ENCODE measurements around the gene TMEM18. TPM values are rescaled to one million over a fixed set of nuclear protein-coding genes. Genes with fewer than 3 reads are reported as not detected.

Gene TMEM18
- total and polyA plus RNA-seq, 2 of the 4 experiments (the other 2 are of a cell fraction) = 15.2 to 30.2 TPM

DNA sequence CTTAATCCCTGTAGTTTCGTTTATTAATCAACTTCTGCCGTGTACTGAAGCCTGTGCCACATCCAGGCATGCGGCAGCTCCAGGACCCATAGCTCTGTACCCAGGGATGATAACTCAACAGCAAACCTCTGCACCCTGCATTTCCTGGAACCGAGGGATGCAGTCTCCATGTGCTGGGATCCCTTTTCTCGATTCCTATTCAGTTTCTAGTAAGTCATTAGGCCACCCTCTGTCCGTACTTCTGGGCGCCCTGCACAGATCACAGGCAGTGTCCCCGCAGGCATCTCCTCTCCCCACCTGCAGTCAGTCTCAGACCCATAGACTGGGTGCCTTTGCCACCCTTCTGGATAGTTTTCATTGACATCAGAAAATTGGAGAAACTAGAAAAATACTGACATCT lies 18.8 kb downstream of the TMEM18 start:
- Histone ChIP-seq H2AK5ac (ENCODE audit: low read depth, low read length) (no peak overlapping the region), H3K18ac (ENCODE audit: low read depth, low read length) (no peak overlapping the region), H2BK20ac (ENCODE audit: low read depth, low read length) (no peak overlapping the region), H3K36me3 (ENCODE audit: control insufficient read depth, insufficient read depth, low read length) (no peaks in the 10 kb centered on the region), H2BK15ac (ENCODE audit: low read depth, low read length) (no peak overlapping the region), H3K27me3 (ENCODE audit: control insufficient read depth, insufficient read depth, low read length) (peaks cover 7% of the 10 kb centered on the region), H3K79me1 (ENCODE audit: low read depth in 1 of 2, low read length in 2 of 2) (no peaks in the 10 kb centered on the region), H2AFZ (replicated peaks; ENCODE audit: low read length, poor library complexity) (no peak overlapping the region), H3K27ac (ENCODE audit: insufficient read depth, low read length) (no peak overlapping the region), H2BK5ac (ENCODE audit: low read depth, low read length, poor library complexity, severe bottlenecking) (no peak overlapping the region), H3K23ac (ENCODE audit: low read depth, low read length) (no peak overlapping the region), H4K20me1 (ENCODE audit: insufficient read depth, low read length) (no peaks in the 10 kb centered on the region), H4K5ac (ENCODE audit: low read depth, low read length) (no peak overlapping the region), H3K9ac (ENCODE audit: low read depth, low read length) (no peak overlapping the region), H3K4me3 (ENCODE audit: insufficient read depth, low read depth, low read length) (no peak overlapping the region), H3K9me3 (ENCODE audit: control insufficient read depth, insufficient read depth, low read length) (no peaks in the 10 kb centered on the region), H3K4me1 (ENCODE audit: control insufficient read depth, insufficient read depth, low read length) (no peaks in the 10 kb centered on the region), H4K8ac (ENCODE audit: low read depth in 2 of 2, low read length in 2 of 2) (no peak overlapping the region), H4K91ac (ENCODE audit: insufficient read depth, low read depth, low read length) (no peak overlapping the region), H2AK9ac (replicated peaks; ENCODE audit: low read depth, low read length, poor library complexity) (peak overlapping the region; percentile 42), H3K56ac (ENCODE audit: extremely low read depth, insufficient read depth, low read length) (no peak overlapping the region), H3K14ac (replicated peaks; ENCODE audit: low read depth, low read length) (no peak overlapping the region), H2BK120ac (ENCODE audit: low read depth, low read length) (no peak overlapping the region), H3K4ac (ENCODE audit: low read depth, low read length) (no peak overlapping the region), H3K4me2 (ENCODE audit: low read depth, low read length) (no peak overlapping the region), H3K9me1 (ENCODE audit: insufficient read depth, low read length) (no peaks in the 10 kb centered on the region; the same call in 1 of the 2 replicates)
- intact Hi-C loops (cut with micrococcal nuclease) (no loop called here), in situ Hi-C loops (cut with MboI; ENCODE audit: low sequenced_read_pairs) (no loop called here), dilution Hi-C loops (cut with HindIII; ENCODE audit: low sequenced_read_pairs, unreplicated experiment) (no loop called here)
- ChIA-PET CTCF (no interaction called here), POLR2A (ENCODE audit: unreplicated experiment) (no interaction called here)
- no TSS peak for BruUV-seq (replicated peaks)
- WGBS, 2 experiments (ENCODE audit: extremely low coverage in 2 of 2, insufficient read length in 1 of 2) = no CpG with 5 or more reads among the region's 8 CpGs
- DNase-seq = no peak
- no peak for TF ChIP-seq MAZ (IDR thresholded peaks at IDR 0.05; ENCODE audit: borderline replicate concordance, low read depth, low read length)
- no peak for TF ChIP-seq RFX5 (IDR thresholded peaks at IDR 0.05; ENCODE audit: low read depth, low read length)
- TF ChIP-seq MXI1 (IDR thresholded peaks at IDR 0.05; ENCODE audit: borderline replicate concordance, low read depth, low read length) = no peak
- TF ChIP-seq, protein P1, sequence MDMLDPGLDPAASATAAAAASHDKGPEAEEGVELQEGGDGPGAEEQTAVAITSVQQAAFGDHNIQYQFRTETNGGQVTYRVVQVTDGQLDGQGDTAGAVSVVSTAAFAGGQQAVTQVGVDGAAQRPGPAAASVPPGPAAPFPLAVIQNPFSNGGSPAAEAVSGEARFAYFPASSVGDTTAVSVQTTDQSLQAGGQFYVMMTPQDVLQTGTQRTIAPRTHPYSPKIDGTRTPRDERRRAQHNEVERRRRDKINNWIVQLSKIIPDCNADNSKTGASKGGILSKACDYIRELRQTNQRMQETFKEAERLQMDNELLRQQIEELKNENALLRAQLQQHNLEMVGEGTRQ (IDR thresholded peaks at IDR 0.05; ENCODE audit: low read depth, low read length) = no peak
- TF ChIP-seq, protein P2, sequence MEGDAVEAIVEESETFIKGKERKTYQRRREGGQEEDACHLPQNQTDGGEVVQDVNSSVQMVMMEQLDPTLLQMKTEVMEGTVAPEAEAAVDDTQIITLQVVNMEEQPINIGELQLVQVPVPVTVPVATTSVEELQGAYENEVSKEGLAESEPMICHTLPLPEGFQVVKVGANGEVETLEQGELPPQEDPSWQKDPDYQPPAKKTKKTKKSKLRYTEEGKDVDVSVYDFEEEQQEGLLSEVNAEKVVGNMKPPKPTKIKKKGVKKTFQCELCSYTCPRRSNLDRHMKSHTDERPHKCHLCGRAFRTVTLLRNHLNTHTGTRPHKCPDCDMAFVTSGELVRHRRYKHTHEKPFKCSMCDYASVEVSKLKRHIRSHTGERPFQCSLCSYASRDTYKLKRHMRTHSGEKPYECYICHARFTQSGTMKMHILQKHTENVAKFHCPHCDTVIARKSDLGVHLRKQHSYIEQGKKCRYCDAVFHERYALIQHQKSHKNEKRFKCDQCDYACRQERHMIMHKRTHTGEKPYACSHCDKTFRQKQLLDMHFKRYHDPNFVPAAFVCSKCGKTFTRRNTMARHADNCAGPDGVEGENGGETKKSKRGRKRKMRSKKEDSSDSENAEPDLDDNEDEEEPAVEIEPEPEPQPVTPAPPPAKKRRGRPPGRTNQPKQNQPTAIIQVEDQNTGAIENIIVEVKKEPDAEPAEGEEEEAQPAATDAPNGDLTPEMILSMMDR (conservative IDR thresholded peaks at IDR 0.05; ENCODE audit: low read depth, low read length) = no peak
- no peak for TF ChIP-seq BHLHE40 (IDR thresholded peaks at IDR 0.05; ENCODE audit: low read depth, low read length)
- no peak for TF ChIP-seq RCOR1 (IDR thresholded peaks at IDR 0.05; ENCODE audit: insufficient replicate concordance, low read length)
- TF ChIP-seq NFE2L2 (IDR thresholded peaks at IDR 0.05; ENCODE audit: low read depth, low read length) = no peak
- no peak for TF ChIP-seq CEBPB (IDR thresholded peaks at IDR 0.05; ENCODE audit: low read depth, low read length)
- no peak for TF ChIP-seq RAD21 (IDR thresholded peaks at IDR 0.05; ENCODE audit: low read length)
- no peak for TF ChIP-seq POLR2A (IDR thresholded peaks at IDR 0.05; ENCODE audit: low read depth, low read length)
- no peak for TF ChIP-seq MAFK (IDR thresholded peaks at IDR 0.05; ENCODE audit: low read depth, low read length)
- no peak for TF ChIP-seq SMC3 (IDR thresholded peaks at IDR 0.05; ENCODE audit: low read depth, low read length)
- TF ChIP-seq FOS (IDR thresholded peaks at IDR 0.05; ENCODE audit: low read depth, low read length) = no peak
- no peak for ATAC-seq (ENCODE audit: low read depth)

Measured in IMR-90 (cell line).